A549 (cell line): ENCODE measurements around the gene CNOT3. TPM values are rescaled to one million over a fixed set of nuclear protein-coding genes. Genes with fewer than 3 reads are reported as not detected.

Experiments
- ATAC-seq, 2 experiments: fragments of 200-7000 bp in 1 of 2; fragments of >200 bp in 1 of 2; cut with Nextera tagmentation in 1 of 2; cut with Tn5 transposase in 1 of 2; 3 replicates each; pipeline versions ENCODE4 v1.8.0 to v1.9.1; 2018 to 2020; ENCODE audit warnings: mild to moderate bottlenecking in 1 of 2, moderate library complexity in 1 of 2
- CTCF ChIA-PET: fragments of 300-600 bp; sonication (Branson Sonifier 250); formaldehyde crosslinking; extraction: SDS; loops from one replicate; lab custom pipeline; 2021; ENCODE audit warnings: antibody characterized with exemption, inconsistent platforms; lab: Yijun Ruan, JAX
- POLR2A ChIA-PET: fragments of 350-600 bp; formaldehyde crosslinking; extraction: SDS; loops from one replicate; lab custom pipeline; 2021; ENCODE audit warnings: antibody characterized with exemption, inconsistent platforms; lab: Yijun Ruan, JAX
- DNase-seq, 2 experiments: peaks; one replicate each; pipeline versions ENCODE4 v3.0.0 to v3.0.0-alpha.2; 2011 to 2016; ENCODE audit warnings: low read depth in 1 of 2, low spot score in 1 of 2
- FAIRE-seq: peaks from 2 replicates; lab custom pipeline; 2011; peaks lifted over from hg19 to GRCh38; lab: Jason Lieb, UNC
- H3K27ac ChIP-seq, 2 experiments: fragments of >200 bp; sonication (Bioruptor Twin); formaldehyde crosslinking; 3 replicates each; pipeline ENCODE4 v1.5.1; 2016 to 2017
- H3K4me1 ChIP-seq: fragments of >200 bp; sonication (Bioruptor Twin); formaldehyde crosslinking; 3 replicates; pipeline ENCODE4 v1.6.1; 2016
- H3K4me2 ChIP-seq: fragments of >200 bp; sonication (Bioruptor Twin); formaldehyde crosslinking; 3 replicates; pipeline ENCODE4 v1.6.1; 2016
- H3K4me3 ChIP-seq: fragments of >200 bp; sonication (Bioruptor Twin); formaldehyde crosslinking; 3 replicates; pipeline ENCODE4 v1.5.1; 2016
- H3K9me3 ChIP-seq: fragments of >200 bp; sonication (Bioruptor Twin); formaldehyde crosslinking; 3 replicates; pipeline ENCODE4 v1.6.1; 2016
- CBX8 ChIP-seq: fragments of 200-600 bp; sonication (generic); IDR thresholded peaks from 2 replicates; pipeline ENCODE4 v1.6.1; 2016
- CHD4 ChIP-seq: fragments of 200-600 bp; sonication (generic); IDR thresholded peaks from 2 replicates; pipeline ENCODE4 v1.6.1; 2016; ENCODE audit warnings: antibody characterized with exemption, mild to moderate bottlenecking, borderline replicate concordance
- EHF ChIP-seq: fragments of 250-450 bp; sonication (Bioruptor Pico); IDR thresholded peaks from 2 replicates; pipeline ENCODE4 v1.5.0; 2020; ENCODE audit warnings: mild to moderate bottlenecking
- EHMT2 ChIP-seq: fragments of 200-600 bp; sonication (generic); IDR thresholded peaks from 2 replicates; pipeline ENCODE4 v1.6.1; 2016; ENCODE audit warnings: antibody characterized with exemption, low read depth, mild to moderate bottlenecking, moderate library complexity
- FOSB ChIP-seq: fragments of 250-450 bp; sonication (Bioruptor Pico); IDR thresholded peaks from 2 replicates; pipeline ENCODE4 v1.5.0; 2020; ENCODE audit warnings: mild to moderate bottlenecking, moderate library complexity
- FOSL2 ChIP-seq, 2 experiments: fragments of 450-650 bp in 1 of 2; fragments of >200 bp in 1 of 2; sonication (Bioruptor Twin) in 1 of 2; formaldehyde crosslinking; IDR thresholded peaks; 2 replicates each; pipeline versions ENCODE4 v1.5.0 to v1.6.1; 2016 to 2020; ENCODE audit warnings: mild to moderate bottlenecking in 1 of 2, moderate library complexity in 1 of 2
- FOXS1 ChIP-seq: fragments of 250-450 bp; sonication (Bioruptor Pico); IDR thresholded peaks from 2 replicates; pipeline ENCODE4 v1.5.0; 2020; ENCODE audit warnings: mild to moderate bottlenecking, moderate library complexity
- HEYL ChIP-seq: fragments of 250-450 bp; sonication (Bioruptor Pico); IDR thresholded peaks from 2 replicates; pipeline ENCODE4 v1.8.0; 2021; ENCODE audit warnings: mild to moderate bottlenecking, moderate library complexity
- JUN ChIP-seq, 2 experiments: fragments of >200 bp; sonication (Bioruptor Twin); formaldehyde crosslinking; IDR thresholded peaks; 2 replicates in 1 of 2; 3 replicates in 1 of 2; pipeline ENCODE4 v1.6.1; 2016 to 2017
- KDM1A ChIP-seq: fragments of 200-600 bp; sonication (generic); IDR thresholded peaks from 2 replicates; pipeline ENCODE4 v1.6.1; 2016; ENCODE audit warnings: low read depth, mild to moderate bottlenecking
- KDM5A ChIP-seq: fragments of 200-600 bp; sonication (generic); IDR thresholded peaks from 2 replicates; pipeline ENCODE4 v1.6.1; 2016; ENCODE audit warnings: antibody characterized with exemption, mild to moderate bottlenecking
- MYC ChIP-seq: IDR thresholded peaks from 2 replicates; pipeline ENCODE4 v1.6.1; 2012; ENCODE audit warnings: mild to moderate bottlenecking, inconsistent platforms, low read length, improper control_type of control experiment, borderline replicate concordance
- NFE2L2 ChIP-seq: fragments of 150-350 bp; conservative IDR thresholded peaks from 2 replicates; pipeline ENCODE4 v1.6.1; 2014; ENCODE audit warnings: low read length
- NPAS2 ChIP-seq: fragments of 250-450 bp; sonication (Bioruptor Pico); IDR thresholded peaks from 2 replicates; pipeline ENCODE4 v1.8.0; 2022; ENCODE audit warnings: mild to moderate bottlenecking, moderate library complexity, borderline replicate concordance
- POLR2A ChIP-seq: IDR thresholded peaks from 2 replicates; pipeline ENCODE4 v1.6.1; 2012; ENCODE audit warnings: mild to moderate bottlenecking, low read length
- RARB ChIP-seq: fragments of 250-450 bp; sonication (Bioruptor Pico); IDR thresholded peaks from 2 replicates; pipeline ENCODE4 v1.8.0; 2021; ENCODE audit warnings: mild to moderate bottlenecking, moderate library complexity
- RFX5 ChIP-seq: fragments of 450-650 bp; IDR thresholded peaks from 2 replicates; pipeline ENCODE4 v1.7.1; 2014; ENCODE audit warnings: antibody characterized with exemption, mild to moderate bottlenecking, moderate library complexity
- RNF2 ChIP-seq: fragments of 200-600 bp; sonication (generic); IDR thresholded peaks from 2 replicates; pipeline ENCODE4 v1.6.1; 2016; ENCODE audit warnings: low read depth, mild to moderate bottlenecking, antibody characterized with exemption, moderate library complexity, borderline replicate concordance
- SMC3 ChIP-seq: fragments of >200 bp; sonication (Bioruptor Twin); formaldehyde crosslinking; IDR thresholded peaks from 3 replicates; pipeline ENCODE4 v1.6.1; 2018; ENCODE audit warnings: inconsistent platforms
- SREBF2 ChIP-seq: fragments of 450-650 bp; IDR thresholded peaks from 2 replicates; pipeline ENCODE4 v1.6.1; 2014; ENCODE audit warnings: mild to moderate bottlenecking, moderate library complexity
- TP53 ChIP-seq: fragments of 250-450 bp; sonication (Bioruptor Pico); IDR thresholded peaks from 2 replicates; pipeline ENCODE4 v1.5.0; 2021; ENCODE audit warnings: mild to moderate bottlenecking, moderate library complexity
- ZNF302 ChIP-seq: fragments of 250-450 bp; sonication (Bioruptor Pico); IDR thresholded peaks from 2 replicates; pipeline ENCODE4 v1.9.0; 2021; ENCODE audit warnings: inconsistent platforms, mild to moderate bottlenecking, moderate library complexity
- ZSCAN20 ChIP-seq: fragments of 250-450 bp; sonication (Bioruptor Pico); IDR thresholded peaks from 2 replicates; pipeline ENCODE4 v1.8.0; 2022; ENCODE audit warnings: mild to moderate bottlenecking, moderate library complexity
- WGBS: methylation state at CpG from one replicate; pipeline ENCODE4 v1.1.6; 2017; ENCODE audit errors: missing lambda C conversion rate; 5-methylcytosine and 5-hydroxymethylcytosine counted together
- polyA plus RNA-seq, 4 experiments: library from polyadenylated mRNA; depleted of rRNA in 3 of 4; stranded (reverse); fragments of >200 nt; fragmentation: RNase III in 1 of 4; extraction: RNeasy Plus Mini Kit Qiagen cat#74134 plus additional on column Dnase treatment in 1 of 4; gene quantifications; 2 replicates in 3 of 4; 3 replicates in 1 of 4; pipeline ENCODE4 v1.2.3, GENCODE V29; 2011 to 2017
- TF ChIP-seq, protein P1 (sequence below): fragments of 150-350 bp; IDR thresholded peaks from 2 replicates; pipeline ENCODE4 v1.6.1; 2014; ENCODE audit warnings: low read depth, mild to moderate bottlenecking, low read length
- TF ChIP-seq, protein P2 (sequence below): fragments of >200 bp; sonication (Bioruptor Twin); formaldehyde crosslinking; IDR thresholded peaks from 3 replicates; pipeline ENCODE4 v1.5.1; 2016
- TF ChIP-seq, protein P3 (sequence below): fragments of >200 bp; sonication (Bioruptor Twin); formaldehyde crosslinking; IDR thresholded peaks from 2 replicates; pipeline ENCODE4 v1.6.1; 2016
- TF ChIP-seq, protein P4 (sequence below): fragments of >200 bp; sonication (Bioruptor Twin); formaldehyde crosslinking; IDR thresholded peaks from 3 replicates; pipeline ENCODE4 v1.6.1; 2016

CNOT3 gene
- polyA plus RNA-seq, 2 of the 4 experiments (the other 2 are of a cell fraction): 24.9 to 59.2 TPM

DNA sequence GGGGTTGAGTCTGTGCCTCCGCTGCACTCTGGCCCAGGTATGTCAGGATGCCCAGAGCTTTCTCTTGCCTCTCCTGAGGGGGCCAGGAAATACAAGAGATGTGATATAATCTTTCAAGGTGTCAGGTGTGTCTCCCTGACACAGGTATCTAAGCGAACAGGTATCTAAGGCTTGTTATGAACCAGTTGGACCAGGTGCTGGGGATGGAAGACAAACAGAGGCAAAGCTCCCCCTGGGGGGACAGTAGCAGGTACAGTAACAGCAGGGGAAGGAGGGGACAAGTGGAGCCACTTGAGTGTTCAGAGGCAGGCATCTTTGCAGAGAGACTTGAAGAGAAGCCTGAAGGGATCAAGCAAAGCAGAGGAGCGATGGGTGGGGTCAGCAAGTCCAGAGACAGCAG is 19.4 kb downstream of the CNOT3 start:
- FAIRE-seq: no peak
- no peak for ATAC-seq
- ChIA-PET CTCF (interaction anchor here (0.6 to 2.4 kb wide), 3 partner anchors 9 to 13 kb away, joined by 3 to 8 read pairs (median 4); no protein-coding TSS in a partner anchor), POLR2A (interaction anchor here (2.1 kb wide), 1 partner anchor 20 kb away, joined by 14 read pairs; the partner anchor contains the start of gene CNOT3)
- no peaks in the 10 kb centered on the region for H3K9me3 ChIP-seq
- peaks cover 21% of the 10 kb centered on the region for H3K4me1 ChIP-seq
- H3K4me2 ChIP-seq: no peak overlapping the region
- 84% methylated on average over 3 of the region's 3 CpGs for WGBS
- no peak for DNase-seq
- H3K27ac ChIP-seq: no peak overlapping the region
- H3K4me3 ChIP-seq: no peak overlapping the region
- no peak for TF ChIP-seq KDM5A
- TF ChIP-seq ZNF302 (CRISPR knock-in tag): no peak
- TF ChIP-seq EHF (CRISPR knock-in tag): no peak
- TF ChIP-seq TP53 (CRISPR knock-in tag): no peak
- TF ChIP-seq NFE2L2: no peak
- TF ChIP-seq SREBF2: no peak
- TF ChIP-seq FOSL2 (IDR thresholded peaks at IDR 0.05): no peak
- no peak for TF ChIP-seq FOSL2 (CRISPR knock-in tag; IDR thresholded peaks at IDR 0.05)
- no peak for TF ChIP-seq HEYL (CRISPR knock-in tag)
- TF ChIP-seq POLR2A: no peak
- TF ChIP-seq, protein P1, sequence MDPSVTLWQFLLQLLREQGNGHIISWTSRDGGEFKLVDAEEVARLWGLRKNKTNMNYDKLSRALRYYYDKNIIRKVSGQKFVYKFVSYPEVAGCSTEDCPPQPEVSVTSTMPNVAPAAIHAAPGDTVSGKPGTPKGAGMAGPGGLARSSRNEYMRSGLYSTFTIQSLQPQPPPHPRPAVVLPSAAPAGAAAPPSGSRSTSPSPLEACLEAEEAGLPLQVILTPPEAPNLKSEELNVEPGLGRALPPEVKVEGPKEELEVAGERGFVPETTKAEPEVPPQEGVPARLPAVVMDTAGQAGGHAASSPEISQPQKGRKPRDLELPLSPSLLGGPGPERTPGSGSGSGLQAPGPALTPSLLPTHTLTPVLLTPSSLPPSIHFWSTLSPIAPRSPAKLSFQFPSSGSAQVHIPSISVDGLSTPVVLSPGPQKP: no peak
- TF ChIP-seq, protein P2, sequence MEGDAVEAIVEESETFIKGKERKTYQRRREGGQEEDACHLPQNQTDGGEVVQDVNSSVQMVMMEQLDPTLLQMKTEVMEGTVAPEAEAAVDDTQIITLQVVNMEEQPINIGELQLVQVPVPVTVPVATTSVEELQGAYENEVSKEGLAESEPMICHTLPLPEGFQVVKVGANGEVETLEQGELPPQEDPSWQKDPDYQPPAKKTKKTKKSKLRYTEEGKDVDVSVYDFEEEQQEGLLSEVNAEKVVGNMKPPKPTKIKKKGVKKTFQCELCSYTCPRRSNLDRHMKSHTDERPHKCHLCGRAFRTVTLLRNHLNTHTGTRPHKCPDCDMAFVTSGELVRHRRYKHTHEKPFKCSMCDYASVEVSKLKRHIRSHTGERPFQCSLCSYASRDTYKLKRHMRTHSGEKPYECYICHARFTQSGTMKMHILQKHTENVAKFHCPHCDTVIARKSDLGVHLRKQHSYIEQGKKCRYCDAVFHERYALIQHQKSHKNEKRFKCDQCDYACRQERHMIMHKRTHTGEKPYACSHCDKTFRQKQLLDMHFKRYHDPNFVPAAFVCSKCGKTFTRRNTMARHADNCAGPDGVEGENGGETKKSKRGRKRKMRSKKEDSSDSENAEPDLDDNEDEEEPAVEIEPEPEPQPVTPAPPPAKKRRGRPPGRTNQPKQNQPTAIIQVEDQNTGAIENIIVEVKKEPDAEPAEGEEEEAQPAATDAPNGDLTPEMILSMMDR: no peak
- TF ChIP-seq KDM1A: no peak
- TF ChIP-seq RARB (CRISPR knock-in tag): no peak
- TF ChIP-seq, all 56 proteins: peak for 0

DNA sequence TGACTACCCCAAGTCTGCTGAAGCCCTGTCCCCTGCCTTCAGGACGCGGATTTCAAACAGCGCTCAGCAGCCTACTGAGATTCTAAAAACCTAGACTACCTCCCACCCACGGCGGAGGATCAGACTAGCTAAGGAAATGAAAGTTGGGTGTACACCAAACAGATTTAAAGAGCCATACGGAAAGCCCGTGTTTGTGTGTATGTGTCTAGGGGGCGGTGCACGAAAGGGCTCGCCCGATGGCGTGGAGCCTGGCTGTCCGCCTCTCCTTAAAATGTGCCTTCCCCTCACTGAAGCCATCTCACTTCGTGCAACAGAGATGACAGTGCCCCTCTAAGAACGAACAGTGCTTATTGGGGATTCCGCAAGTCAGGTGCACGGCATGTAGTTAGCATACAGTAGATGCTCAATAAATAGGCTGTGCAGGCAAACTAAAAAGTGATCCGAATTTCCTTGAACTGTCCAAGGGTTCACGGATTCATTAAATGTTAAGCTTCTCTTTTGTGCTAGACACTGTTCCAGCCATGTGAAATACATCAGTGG is 21.3 kb downstream of the CNOT3 start:
- peak in 1 of 2 experiments; percentile 28 for DNase-seq
- Histone ChIP-seq H3K4me3 (peak overlapping the region; percentile 55), H3K4me2 (peak overlapping the region; percentile 97), H3K4me1 (peaks cover 27% of the 10 kb centered on the region), H3K27ac (peak overlapping the region; percentile 93 to 95), H3K9me3 (no peaks in the 10 kb centered on the region)
- ChIA-PET CTCF (interaction anchor here (0.6 to 3.9 kb wide), 8 partner anchors 9 to 284 kb away, joined by 3 to 27 read pairs (median 6); partner anchors contain the start of gene MBOAT7), POLR2A (interaction anchor here (1.0 to 3.0 kb wide), 9 partner anchors 9 to 178 kb away, joined by 3 to 37 read pairs (median 8); partner anchors contain the start of genes CNOT3, MBOAT7, PRPF31 and RPS9)
- 20% methylated on average over 17 of the region's 19 CpGs for WGBS
- no peak for FAIRE-seq
- 0 out of 6 replicates have a peak, but pooled peaks of 1 of the 2 experiments have one; percentile 0 for ATAC-seq
- no peak for TF ChIP-seq CHD4
- 0 out of 5 replicates have a peak, but pooled peaks of 1 of the 2 experiments have one; percentile 76 for TF ChIP-seq JUN (IDR thresholded peaks at IDR 0.05)
- TF ChIP-seq FOSB (CRISPR knock-in tag): 0 out of 2 replicates have a peak, but pooled peaks have one; percentile 26

DNA sequence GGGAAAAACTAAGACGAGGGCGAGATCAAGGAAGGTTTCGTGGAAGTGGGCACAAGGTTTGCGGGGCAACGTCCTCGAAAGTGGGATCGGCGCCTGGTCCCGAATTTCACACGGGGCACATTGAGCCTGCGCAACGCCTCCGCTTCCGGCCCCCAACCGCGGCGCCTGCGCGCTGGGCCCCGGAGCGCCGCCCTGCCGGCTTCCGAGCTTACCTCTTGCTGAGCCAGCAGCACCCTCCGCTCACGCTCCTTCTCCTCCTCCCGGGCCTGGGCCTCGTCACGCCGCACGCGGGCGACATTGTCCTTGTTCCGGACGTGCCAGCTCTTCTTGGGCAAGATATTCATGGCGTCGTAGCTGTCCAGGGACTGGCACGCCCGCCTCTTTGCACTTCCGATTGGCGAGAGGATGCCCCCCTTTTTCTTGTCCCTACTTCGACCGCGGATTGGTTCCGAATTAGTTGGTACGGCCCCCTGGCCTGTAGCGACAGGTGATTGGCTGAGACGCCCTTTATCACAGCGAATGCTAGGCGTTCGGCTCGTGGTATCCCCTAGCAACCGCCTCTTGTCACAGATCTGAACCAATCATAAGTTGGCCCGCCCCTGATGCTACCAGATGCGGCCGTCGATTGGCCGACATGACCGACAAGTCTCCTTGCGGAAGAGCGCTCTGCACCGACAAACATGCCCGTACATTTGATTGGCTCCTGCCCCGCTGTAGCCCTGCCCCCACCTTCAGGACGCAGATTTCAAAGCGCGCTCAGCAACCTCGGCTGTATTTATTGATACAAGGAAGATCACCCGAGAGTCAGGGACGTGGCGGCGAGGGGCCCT is 22.0 kb downstream of the CNOT3 start, which contains the start of gene LENG1:
LENG1 (minus strand) TSS at position 370 of the 830 bp plus-strand sequence; CDS start at position 344, 26 bp downstream.
- peaks cover 31% of the 10 kb centered on the region for H3K4me1 ChIP-seq
- DNase-seq (peak; percentile 100), ATAC-seq (peak; percentile 77 to 90), FAIRE-seq (peak; percentile 100)
- POLR2A ChIA-PET: interaction anchor here (1.0 to 3.0 kb wide), 10 partner anchors 10 to 179 kb away, joined by 3 to 37 read pairs (median 7); partner anchors contain the start of genes CNOT3, MBOAT7, PRPF31 and RPS9
- peak within 1 kb of the TSS; percentile 97 for H3K4me2 ChIP-seq
- no peaks in the 10 kb centered on the region for H3K9me3 ChIP-seq
- peak within 1 kb of the TSS; percentile 56 for H3K4me3 ChIP-seq
- CTCF ChIA-PET: interaction anchor here (0.9 to 3.9 kb wide), 7 partner anchors 8 to 107 kb away, joined by 3 to 27 read pairs (median 7); partner anchors contain the start of gene MBOAT7
- peak within 1 kb of the TSS; percentile 93 to 95 for H3K27ac ChIP-seq
- WGBS: under 1% methylated on average over 72 of the region's 72 CpGs
- TF ChIP-seq EHF (CRISPR knock-in tag): no peak
- TF ChIP-seq, protein P3, sequence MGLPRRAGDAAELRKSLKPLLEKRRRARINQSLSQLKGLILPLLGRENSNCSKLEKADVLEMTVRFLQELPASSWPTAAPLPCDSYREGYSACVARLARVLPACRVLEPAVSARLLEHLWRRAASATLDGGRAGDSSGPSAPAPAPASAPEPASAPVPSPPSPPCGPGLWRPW: no peak
- TF ChIP-seq MYC: peak; percentile 59
- TF ChIP-seq ZSCAN20 (CRISPR knock-in tag): no peak
- TF ChIP-seq SMC3: no peak
- peak in 1 of 2 experiments; percentile 89; a peak in 3 of 5 replicates for TF ChIP-seq JUN (IDR thresholded peaks at IDR 0.05)
- no peak for TF ChIP-seq NPAS2 (CRISPR knock-in tag)
- TF ChIP-seq CBX8: no peak
- no peak for TF ChIP-seq EHMT2
- TF ChIP-seq RFX5: peak; percentile 94
- TF ChIP-seq RNF2: peak; percentile 40; the same call in 1 of the 2 replicates
- TF ChIP-seq FOSB (CRISPR knock-in tag): no peak
- no peak for TF ChIP-seq FOXS1 (CRISPR knock-in tag)
- TF ChIP-seq, protein P4, sequence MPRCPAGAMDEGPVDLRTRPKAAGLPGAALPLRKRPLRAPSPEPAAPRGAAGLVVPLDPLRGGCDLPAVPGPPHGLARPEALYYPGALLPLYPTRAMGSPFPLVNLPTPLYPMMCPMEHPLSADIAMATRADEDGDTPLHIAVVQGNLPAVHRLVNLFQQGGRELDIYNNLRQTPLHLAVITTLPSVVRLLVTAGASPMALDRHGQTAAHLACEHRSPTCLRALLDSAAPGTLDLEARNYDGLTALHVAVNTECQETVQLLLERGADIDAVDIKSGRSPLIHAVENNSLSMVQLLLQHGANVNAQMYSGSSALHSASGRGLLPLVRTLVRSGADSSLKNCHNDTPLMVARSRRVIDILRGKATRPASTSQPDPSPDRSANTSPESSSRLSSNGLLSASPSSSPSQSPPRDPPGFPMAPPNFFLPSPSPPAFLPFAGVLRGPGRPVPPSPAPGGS: peak; percentile 86; the same call in 2 of the 3 replicates
